Measurements from ENCODE around the gene CCDC92. TPM values are rescaled to one million over a fixed set of nuclear protein-coding genes. Genes with fewer than 3 reads are reported as not detected.

Gene CCDC92
- total RNA-seq, 4 donors from 2014 or later, result 14.8 to 48.8 (median 21.1) TPM

- no peaks in the 10 kb centered on the region for H3K27me3 ChIP-seq
- no peak overlapping the region for H3K4me3 ChIP-seq
- peaks cover 0 to 35% (median 12%) of the 10 kb centered on the region in 4 donors for H3K4me1 ChIP-seq
- peaks cover 0 to 8% (median 0%) of the 10 kb centered on the region in 4 donors for H3K36me3 ChIP-seq
- H3K27ac ChIP-seq, result no peak overlapping the region
- no peaks in the 10 kb centered on the region for H3K9me3 ChIP-seq
- in situ Hi-C loops (cut with MboI; ENCODE audit: low pct_ligation_motif_present in 1 of 4, low pct_unique_long_range_greater_than_20kb in 1 of 4, low sequenced_read_pairs in 3 of 4), result loop anchor here in 3 of 4 donors (10.0 kb wide), 1 partner anchor 82 kb away; no protein-coding TSS in a partner anchor
- TF ChIP-seq CTCF (IDR thresholded peaks at IDR 0.05), result no peak
- no peak for TF ChIP-seq POLR2AphosphoS5 (IDR thresholded peaks at IDR 0.05)
- TF ChIP-seq POLR2A (IDR thresholded peaks at IDR 0.05), result no peak
- no peak for TF ChIP-seq EP300 (IDR thresholded peaks at IDR 0.05; ENCODE audit: low read depth)
- DNase-seq, result no peak
- intact Hi-C loops (cut with DNase I; ENCODE audit: low total_unique reads), result no loop called here
- WGBS, 2 donors (ENCODE audit: low coverage in 1 of 2), result 86 to 100% methylated on average over 2 of the region's 2 CpGs
These were observed 14.4 kb upstream of the CCDC92 start for GRCh38 chr12:123987022-123987421.

- H3K4me3 ChIP-seq, result no peak overlapping the region
- H3K27ac ChIP-seq, result no peak overlapping the region
- intact Hi-C loops (cut with DNase I; ENCODE audit: low total_unique reads) (no loop called here), in situ Hi-C loops (cut with MboI; ENCODE audit: low pct_ligation_motif_present in 1 of 4, low pct_unique_long_range_greater_than_20kb in 1 of 4, low sequenced_read_pairs in 3 of 4) (loop anchor here in 3 of 4 donors (10.0 kb wide), 1 partner anchor 82 kb away; no protein-coding TSS in a partner anchor)
- peaks cover 0 to 30% (median 10%) of the 10 kb centered on the region in 4 donors for H3K4me1 ChIP-seq
- no peaks in the 10 kb centered on the region for H3K9me3 ChIP-seq
- no peak for DNase-seq
- no peaks in the 10 kb centered on the region for H3K27me3 ChIP-seq
- TF ChIP-seq POLR2AphosphoS5 (IDR thresholded peaks at IDR 0.05) (no peak), POLR2A (IDR thresholded peaks at IDR 0.05) (no peak), CTCF (IDR thresholded peaks at IDR 0.05) (no peak), EP300 (IDR thresholded peaks at IDR 0.05; ENCODE audit: low read depth) (no peak)
- H3K36me3 ChIP-seq, result peaks cover 0 to 8% (median 0%) of the 10 kb centered on the region in 4 donors
- WGBS, 2 donors (ENCODE audit: low coverage in 1 of 2), result 88 to 100% methylated on average over 2 to 3 of the region's 3 CpGs
These were observed 13.8 kb upstream of the CCDC92 start for GRCh38 chr12:123986374-123986965.

GRCh38 chr12:123984903-123985302, 12.3 kb upstream of the CCDC92 start:
- in situ Hi-C loops (cut with MboI; ENCODE audit: low pct_ligation_motif_present in 1 of 4, low pct_unique_long_range_greater_than_20kb in 1 of 4, low sequenced_read_pairs in 3 of 4), result loop anchor here in 3 of 4 donors (10.0 kb wide), 1 partner anchor 80 kb away; no protein-coding TSS in a partner anchor

More at GRCh38 chr12:123984903-123985302, 12.3 kb upstream of the CCDC92 start:
- no peaks in the 10 kb centered on the region for H3K9me3 ChIP-seq
- WGBS, 2 donors (ENCODE audit: low coverage in 1 of 2), result 81 to 86% methylated on average over 4 of the region's 4 CpGs
- no peak overlapping the region for H3K4me3 ChIP-seq
- intact Hi-C loops (cut with DNase I; ENCODE audit: low total_unique reads), result no loop called here
- peaks cover 0 to 15% (median 0%) of the 10 kb centered on the region in 4 donors for H3K36me3 ChIP-seq
- DNase-seq, result no peak
- no peaks in the 10 kb centered on the region for H3K27me3 ChIP-seq
- TF ChIP-seq EP300 (IDR thresholded peaks at IDR 0.05; ENCODE audit: low read depth), result no peak
- no peak for TF ChIP-seq CTCF (IDR thresholded peaks at IDR 0.05)
- TF ChIP-seq POLR2A (IDR thresholded peaks at IDR 0.05), result no peak
- H3K4me1 ChIP-seq, result peaks cover 0 to 16% (median under 1%) of the 10 kb centered on the region in 4 donors
- no peak overlapping the region for H3K27ac ChIP-seq
